OCI-LY3 (cell line): ENCODE data around the gene TAPT1.
"Not testable (repeated sequence)": the region's sequence is repeated elsewhere in the genome, so short reads cannot be mapped to it uniquely, and the experiment has no call there.

ENCODE experiments used
- EZH2phosphoT487 ChIP-seq: fragments of 200-600 bp; shearing (Covaris generic); IDR thresholded peaks from 2 replicates; pipeline ENCODE4 v1.6.1; 2018; ENCODE audit warnings: antibody characterized with exemption, mixed run types, low read depth
- TF ChIP-seq, protein P1 (sequence below): fragments of 200-600, 300-600 bp; sonication (generic); IDR thresholded peaks from 2 replicates; pipeline ENCODE4 v1.5.1; 2014; ENCODE audit warnings: antibody characterized with exemption, low read length, low read depth

DNA sequence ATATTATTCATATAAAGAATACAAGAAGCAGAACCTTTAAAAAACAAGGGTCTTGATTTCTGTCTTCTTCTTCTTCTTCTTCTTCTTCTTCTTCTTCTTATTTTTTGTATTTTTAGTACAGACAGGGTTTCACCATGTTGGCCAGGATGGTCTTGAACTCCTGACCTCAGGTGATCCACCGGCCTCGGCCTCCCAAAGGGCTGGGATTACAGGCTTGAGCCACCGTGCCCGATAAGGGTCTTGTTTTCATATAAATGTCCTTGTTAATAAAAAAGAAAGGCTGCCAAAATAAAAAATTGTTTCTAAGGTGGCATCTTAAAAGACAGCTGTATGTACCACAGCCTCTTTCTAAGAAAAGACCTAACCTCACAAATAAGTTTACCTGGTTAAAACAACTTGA, 31.5 kb downstream of the TAPT1 start:
- TF ChIP-seq, protein P1, sequence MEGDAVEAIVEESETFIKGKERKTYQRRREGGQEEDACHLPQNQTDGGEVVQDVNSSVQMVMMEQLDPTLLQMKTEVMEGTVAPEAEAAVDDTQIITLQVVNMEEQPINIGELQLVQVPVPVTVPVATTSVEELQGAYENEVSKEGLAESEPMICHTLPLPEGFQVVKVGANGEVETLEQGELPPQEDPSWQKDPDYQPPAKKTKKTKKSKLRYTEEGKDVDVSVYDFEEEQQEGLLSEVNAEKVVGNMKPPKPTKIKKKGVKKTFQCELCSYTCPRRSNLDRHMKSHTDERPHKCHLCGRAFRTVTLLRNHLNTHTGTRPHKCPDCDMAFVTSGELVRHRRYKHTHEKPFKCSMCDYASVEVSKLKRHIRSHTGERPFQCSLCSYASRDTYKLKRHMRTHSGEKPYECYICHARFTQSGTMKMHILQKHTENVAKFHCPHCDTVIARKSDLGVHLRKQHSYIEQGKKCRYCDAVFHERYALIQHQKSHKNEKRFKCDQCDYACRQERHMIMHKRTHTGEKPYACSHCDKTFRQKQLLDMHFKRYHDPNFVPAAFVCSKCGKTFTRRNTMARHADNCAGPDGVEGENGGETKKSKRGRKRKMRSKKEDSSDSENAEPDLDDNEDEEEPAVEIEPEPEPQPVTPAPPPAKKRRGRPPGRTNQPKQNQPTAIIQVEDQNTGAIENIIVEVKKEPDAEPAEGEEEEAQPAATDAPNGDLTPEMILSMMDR: not testable (repeated sequence)
- TF ChIP-seq EZH2phosphoT487: not testable (repeated sequence)
